Measurements from ENCODE around the gene TAOK3. TPM values are rescaled to one million over a fixed set of nuclear protein-coding genes. Genes with fewer than 3 reads are reported as not detected.

Gene TAOK3
- total RNA-seq, 2 experiments from 2014 or later: 47.5 to 50.4 TPM

GRCh38 chr12:118187751-118188435 is 184.8 kb downstream of the TAOK3 start:
- Mint-ChIP-seq H3K9me3 (no peaks in the 10 kb centered on the region), H3K36me3 (peaks cover 7% of the 10 kb centered on the region), H3K27me3 (no peaks in the 10 kb centered on the region), H3K27ac (no peak overlapping the region), H3K4me3 (no peak overlapping the region), H3K4me1 (ENCODE audit: low read depth) (peaks cover 14% of the 10 kb centered on the region)
- DNase-seq: no peak
- intact Hi-C loops (cut with micrococcal nuclease): no loop called here
- ChIA-PET CTCF (interaction anchor here (1.5 kb wide), 1 partner anchor 188 kb away, joined by 6 read pairs; the partner anchor contains the start of gene SUDS3), POLR2A (no interaction called here)

GRCh38 chr12:118185602-118186397 is 186.9 kb downstream of the TAOK3 start:
- DNase-seq: no peak
- Mint-ChIP-seq H3K4me3 (no peak overlapping the region), H3K36me3 (peaks cover 14% of the 10 kb centered on the region), H3K27me3 (no peaks in the 10 kb centered on the region), H3K4me1 (ENCODE audit: low read depth) (peaks cover 20% of the 10 kb centered on the region), H3K27ac (no peak overlapping the region), H3K9me3 (no peaks in the 10 kb centered on the region)
- ChIA-PET POLR2A (no interaction called here), CTCF (interaction anchor here (0.6 to 5.7 kb wide), 3 partner anchors 64 to 191 kb away, joined by 3 to 113 read pairs (median 3); partner anchors contain the start of gene SUDS3)
- intact Hi-C loops (cut with micrococcal nuclease): no loop called here

GRCh38 chr12:118183711-118184110 is 189.0 kb downstream of the TAOK3 start:
- no peak overlapping the region for H3K4me3 Mint-ChIP-seq
- no peak for DNase-seq
- H3K4me1 Mint-ChIP-seq (ENCODE audit: low read depth): peaks cover 20% of the 10 kb centered on the region
- intact Hi-C loops (cut with micrococcal nuclease): loop anchor here (5.0 kb wide), 1 partner anchor 174 kb away; no protein-coding TSS in a partner anchor
- H3K36me3 Mint-ChIP-seq: peaks cover 17% of the 10 kb centered on the region
- POLR2A ChIA-PET: interaction anchor here (1.5 kb wide), 1 partner anchor 192 kb away, joined by 4 read pairs; no protein-coding TSS in a partner anchor
- CTCF ChIA-PET: interaction anchor here (0.6 to 5.7 kb wide), 7 partner anchors 13 to 308 kb away, joined by 3 to 113 read pairs (median 3); partner anchors contain the start of gene SUDS3
- H3K9me3 Mint-ChIP-seq: no peaks in the 10 kb centered on the region
- no peak overlapping the region for H3K27ac Mint-ChIP-seq
- H3K27me3 Mint-ChIP-seq: no peaks in the 10 kb centered on the region

- Mint-ChIP-seq H3K27me3 (no peaks in the 10 kb centered on the region), H3K27ac (no peak overlapping the region), H3K4me3 (no peak overlapping the region), H3K4me1 (ENCODE audit: low read depth) (peaks cover 20% of the 10 kb centered on the region), H3K36me3 (peaks cover 16% of the 10 kb centered on the region), H3K9me3 (no peaks in the 10 kb centered on the region)
- ChIA-PET POLR2A (interaction anchor here (1.5 kb wide), 1 partner anchor 192 kb away, joined by 4 read pairs; no protein-coding TSS in a partner anchor), CTCF (interaction anchor here (0.7 to 5.7 kb wide), 8 partner anchors 9 to 308 kb away, joined by 3 to 113 read pairs (median 4); partner anchors contain the start of gene SUDS3)
- intact Hi-C loops (cut with micrococcal nuclease): loop anchor here (5.0 kb wide), 1 partner anchor 174 kb away; no protein-coding TSS in a partner anchor
- no peak for DNase-seq
Observed at GRCh38 chr12:118183155-118183554, 189.6 kb downstream of the TAOK3 start.

- H3K36me3 Mint-ChIP-seq: peaks cover 36% of the 10 kb centered on the region
- DNase-seq: no peak
- intact Hi-C loops (cut with micrococcal nuclease): no loop called here
- POLR2A ChIA-PET: no interaction called here
- no peaks in the 10 kb centered on the region for H3K27me3 Mint-ChIP-seq
- H3K27ac Mint-ChIP-seq: no peak overlapping the region
- H3K4me3 Mint-ChIP-seq: no peak overlapping the region
- no peaks in the 10 kb centered on the region for H3K4me1 Mint-ChIP-seq (ENCODE audit: low read depth)
- no peaks in the 10 kb centered on the region for H3K9me3 Mint-ChIP-seq
- CTCF ChIA-PET: interaction anchor here (0.6 to 1.8 kb wide), 2 partner anchors 200 to 900 kb away, joined by 3 to 10 read pairs; partner anchors contain the start of gene SUDS3
Observed at GRCh38 chr12:118175823-118176447, 196.8 kb downstream of the TAOK3 start.

GRCh38 chr12:118166946-118167345 is 205.8 kb downstream of the TAOK3 start:
- Mint-ChIP-seq H3K36me3 (peaks cover 25% of the 10 kb centered on the region), H3K9me3 (no peaks in the 10 kb centered on the region), H3K27ac (no peak overlapping the region), H3K4me1 (ENCODE audit: low read depth) (peaks cover 37% of the 10 kb centered on the region), H3K4me3 (no peak overlapping the region), H3K27me3 (no peaks in the 10 kb centered on the region)
- ChIA-PET POLR2A (interaction anchor here (0.6 to 1.6 kb wide), 2 partner anchors 121 to 209 kb away, joined by 3 to 6 read pairs; partner anchors contain the start of gene SUDS3), CTCF (interaction anchor here (0.6 to 8.4 kb wide), 6 partner anchors 31 to 309 kb away, joined by 3 to 69 read pairs (median 4); partner anchors contain the start of genes PEBP1 and SUDS3)
- no peak for DNase-seq
- intact Hi-C loops (cut with micrococcal nuclease): loop anchor here (1.0 to 10.0 kb wide), 5 partner anchors 32 to 292 kb away; partner anchors contain the start of gene SUDS3

- H3K27ac Mint-ChIP-seq: peak overlapping the region; percentile 30
- peaks cover 37% of the 10 kb centered on the region for H3K4me1 Mint-ChIP-seq (ENCODE audit: low read depth)
- H3K36me3 Mint-ChIP-seq: peaks cover 21% of the 10 kb centered on the region
- ChIA-PET CTCF (interaction anchor here (0.6 to 8.4 kb wide), 14 partner anchors 9 to 309 kb away, joined by 3 to 69 read pairs (median 3); partner anchors contain the start of gene SUDS3), POLR2A (interaction anchor here (0.9 to 1.4 kb wide), 2 partner anchors 29 to 192 kb away, joined by 3 read pairs; partner anchors contain the start of gene PEBP1)
- DNase-seq: peak; percentile 33
- no peak overlapping the region for H3K4me3 Mint-ChIP-seq
- intact Hi-C loops (cut with micrococcal nuclease): loop anchor here (10.0 kb wide), 1 partner anchor 290 kb away; no protein-coding TSS in a partner anchor
- H3K27me3 Mint-ChIP-seq: no peaks in the 10 kb centered on the region
- H3K9me3 Mint-ChIP-seq: no peaks in the 10 kb centered on the region
Observed at GRCh38 chr12:118164798-118165486, 207.8 kb downstream of the TAOK3 start.

- ChIA-PET CTCF (interaction anchor here (0.6 to 8.4 kb wide), 4 partner anchors 21 to 1383 kb away, joined by 3 to 69 read pairs (median 4); partner anchors contain the start of gene SUDS3), POLR2A (interaction anchor here (0.6 to 0.7 kb wide), 2 partner anchors 45 to 140 kb away, joined by 3 read pairs; no protein-coding TSS in a partner anchor)
- Mint-ChIP-seq H3K9me3 (no peaks in the 10 kb centered on the region), H3K27ac (no peak overlapping the region), H3K4me3 (no peak overlapping the region), H3K36me3 (peaks cover 16% of the 10 kb centered on the region), H3K27me3 (no peaks in the 10 kb centered on the region), H3K4me1 (ENCODE audit: low read depth) (peaks cover 10% of the 10 kb centered on the region)
- no peak for DNase-seq
- intact Hi-C loops (cut with micrococcal nuclease): loop anchor here (10.0 kb wide), 1 partner anchor 286 kb away; no protein-coding TSS in a partner anchor
Observed at GRCh38 chr12:118160536-118160935, 212.2 kb downstream of the TAOK3 start.

- Mint-ChIP-seq H3K4me1 (ENCODE audit: low read depth) (no peaks in the 10 kb centered on the region), H3K27ac (no peak overlapping the region), H3K4me3 (no peak overlapping the region), H3K27me3 (no peaks in the 10 kb centered on the region), H3K36me3 (peaks cover 15% of the 10 kb centered on the region), H3K9me3 (no peaks in the 10 kb centered on the region)
- intact Hi-C loops (cut with micrococcal nuclease): no loop called here
- DNase-seq: no peak
- ChIA-PET CTCF (interaction anchor here (2.4 kb wide), 1 partner anchor 12 kb away, joined by 6 read pairs; no protein-coding TSS in a partner anchor), POLR2A (no interaction called here)
Observed at GRCh38 chr12:118151755-118152154, 221.0 kb downstream of the TAOK3 start.

GRCh38 chr12:118150625-118151024 is 222.1 kb downstream of the TAOK3 start:
- Mint-ChIP-seq H3K36me3 (peaks cover 19% of the 10 kb centered on the region), H3K27me3 (no peaks in the 10 kb centered on the region), H3K27ac (no peak overlapping the region), H3K4me3 (no peak overlapping the region), H3K9me3 (no peaks in the 10 kb centered on the region), H3K4me1 (ENCODE audit: low read depth) (peaks cover 2% of the 10 kb centered on the region)
- ChIA-PET CTCF (interaction anchor here (2.4 kb wide), 1 partner anchor 10 kb away, joined by 6 read pairs; no protein-coding TSS in a partner anchor), POLR2A (no interaction called here)
- intact Hi-C loops (cut with micrococcal nuclease): no loop called here
- DNase-seq: no peak

Data from activated CD4-positive, alpha-beta memory T cell treated with anti-CD3 and anti-CD28 coated beads for 36 hours (primary cell).